A549 (cell line): Measurements from ENCODE around the gene STX19.

ENCODE experiments used
- ELK1 ChIP-seq: fragments of 150-350 bp; IDR thresholded peaks from 2 replicates; pipeline ENCODE4 v1.6.1; 2014; ENCODE audit warnings: low read depth, mild to moderate bottlenecking, low read length
- ESRRA ChIP-seq: fragments of 150-350 bp; IDR thresholded peaks from 2 replicates; pipeline ENCODE4 v1.6.1; 2014; ENCODE audit warnings: mild to moderate bottlenecking, low read length, borderline replicate concordance
- RARB ChIP-seq: fragments of 250-450 bp; sonication (Bioruptor Pico); IDR thresholded peaks from 2 replicates; pipeline ENCODE4 v1.8.0; 2021; ENCODE audit warnings: mild to moderate bottlenecking, moderate library complexity
- TF ChIP-seq, protein P1 (sequence below): fragments of >200 bp; sonication (Bioruptor Twin); formaldehyde crosslinking; IDR thresholded peaks from 3 replicates; pipeline ENCODE4 v1.5.1; 2016

GRCh38 chr3:93988283-93988682 is 40.1 kb downstream of the STX19 start:
- TF ChIP-seq ELK1 (no peak), ESRRA (no peak), RARB (CRISPR knock-in tag) (no peak)
- TF ChIP-seq, protein P1, sequence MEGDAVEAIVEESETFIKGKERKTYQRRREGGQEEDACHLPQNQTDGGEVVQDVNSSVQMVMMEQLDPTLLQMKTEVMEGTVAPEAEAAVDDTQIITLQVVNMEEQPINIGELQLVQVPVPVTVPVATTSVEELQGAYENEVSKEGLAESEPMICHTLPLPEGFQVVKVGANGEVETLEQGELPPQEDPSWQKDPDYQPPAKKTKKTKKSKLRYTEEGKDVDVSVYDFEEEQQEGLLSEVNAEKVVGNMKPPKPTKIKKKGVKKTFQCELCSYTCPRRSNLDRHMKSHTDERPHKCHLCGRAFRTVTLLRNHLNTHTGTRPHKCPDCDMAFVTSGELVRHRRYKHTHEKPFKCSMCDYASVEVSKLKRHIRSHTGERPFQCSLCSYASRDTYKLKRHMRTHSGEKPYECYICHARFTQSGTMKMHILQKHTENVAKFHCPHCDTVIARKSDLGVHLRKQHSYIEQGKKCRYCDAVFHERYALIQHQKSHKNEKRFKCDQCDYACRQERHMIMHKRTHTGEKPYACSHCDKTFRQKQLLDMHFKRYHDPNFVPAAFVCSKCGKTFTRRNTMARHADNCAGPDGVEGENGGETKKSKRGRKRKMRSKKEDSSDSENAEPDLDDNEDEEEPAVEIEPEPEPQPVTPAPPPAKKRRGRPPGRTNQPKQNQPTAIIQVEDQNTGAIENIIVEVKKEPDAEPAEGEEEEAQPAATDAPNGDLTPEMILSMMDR, result no peak
